Kidney (tissue), 14 donors: ENCODE results near the gene SPRR2F. TPM values are rescaled to one million over a fixed set of nuclear protein-coding genes. Genes with fewer than 3 reads are reported as not detected.
"Not testable (repeated sequence)": the region's sequence is repeated elsewhere in the genome, so short reads cannot be mapped to it uniquely, and the experiment has no call there.

ENCODE experiments used
- DNase-seq, 5 donors: peaks; one replicate each; pipeline ENCODE4 v3.0.0-alpha.2; 2013 to 2020
- FAIRE-seq: peaks from 2 replicates; lab custom pipeline; 2012; peaks lifted over from hg19 to GRCh38; lab: Jason Lieb, UNC
- H3K27ac ChIP-seq, 2 donors: one replicate each; pipeline ENCODE4 v1.7.0; 2013; ENCODE audit warnings: low read depth in 2 of 2, low read length in 2 of 2, inconsistent platforms in 1 of 2
- H3K27me3 ChIP-seq: one replicate; pipeline ENCODE4 v1.7.1; 2013; ENCODE audit warnings: low read length, inconsistent platforms; ENCODE audit not compliant: control insufficient read depth, insufficient read depth
- H3K36me3 ChIP-seq, 3 donors: one replicate each; pipeline versions ENCODE4 v1.7.0 to v1.7.1; 2013; ENCODE audit warnings: low read length in 3 of 3, control low read depth in 1 of 3, inconsistent platforms in 1 of 3; ENCODE audit not compliant: insufficient read depth in 3 of 3, control insufficient read depth in 2 of 3
- H3K4me1 ChIP-seq, 3 donors: one replicate each; pipeline versions ENCODE4 v1.7.0 to v1.7.1; 2013; ENCODE audit warnings: low read length in 3 of 3, inconsistent platforms in 1 of 3, low read depth in 1 of 3; ENCODE audit not compliant: control insufficient read depth in 2 of 3, insufficient read depth in 2 of 3
- H3K4me3 ChIP-seq, 3 donors: one replicate each; pipeline versions ENCODE4 v1.7.0 to v1.8.1; 2013; ENCODE audit warnings: low read length in 3 of 3, control low read depth in 1 of 3, inconsistent platforms in 1 of 3
- H3K9ac ChIP-seq, 3 donors: one replicate each; pipeline versions ENCODE4 v1.7.0 to v1.7.1; 2013; ENCODE audit warnings: low read length in 3 of 3, control low read depth in 1 of 3, inconsistent platforms in 1 of 3
- H3K9me3 ChIP-seq, 3 donors: one replicate each; pipeline versions ENCODE4 v1.7.0 to v1.7.1; 2013; ENCODE audit warnings: low read length in 3 of 3, control low read depth in 1 of 3, inconsistent platforms in 1 of 3; ENCODE audit not compliant: control insufficient read depth in 2 of 3, insufficient read depth in 1 of 3
- intact Hi-C: fragments of 100-400 bp; cut with DNase I; formaldehyde crosslinking; loops from one replicate; pipeline ENCODE4 v1.11.1; 2022
- polyA plus RNA-seq: library from polyadenylated mRNA; stranded (reverse); fragments of 350-450 nt; fragmentation: Illumina TruSeq; extraction: RNeasy Lipid Tissue Mini Kit (QIAGEN cat#74804); gene quantifications from one replicate; pipeline ENCODE4 v1.2.3, GENCODE V29; 2014; ENCODE audit warnings: low read depth, low replicate concordance; ENCODE audit not compliant: insufficient read depth
- total RNA-seq: library from RNA; stranded (reverse); fragmentation: NEBNext Ultra II Directional; extraction: Animal tissue kit (Norgen Biotek cat#: 25700); gene quantifications from one replicate; pipeline ENCODE4 v1.2.1, GENCODE V29; 2021
- TF ChIP-seq, protein P1 (sequence below): IDR thresholded peaks from 3 replicates; pipeline ENCODE4 v1.5.1; 2012; ENCODE audit warnings: mild to moderate bottlenecking, moderate library complexity, borderline replicate concordance; ENCODE audit not compliant: insufficient read depth; ENCODE audit errors: extremely low read depth
- donor health status: control.
- donor health status: control.
- donor health status: control.
- donor health status: control.
- donor health status: control.
- donor health status: DM: yes; HTN: yes; CAD: no.
- donor health status: Normal renal cell carcinoma (clear cell type).

SPRR2F gene
- total and polyA plus RNA-seq, 2 donors from 2014 or later, result not detected

- TF ChIP-seq, protein P1, sequence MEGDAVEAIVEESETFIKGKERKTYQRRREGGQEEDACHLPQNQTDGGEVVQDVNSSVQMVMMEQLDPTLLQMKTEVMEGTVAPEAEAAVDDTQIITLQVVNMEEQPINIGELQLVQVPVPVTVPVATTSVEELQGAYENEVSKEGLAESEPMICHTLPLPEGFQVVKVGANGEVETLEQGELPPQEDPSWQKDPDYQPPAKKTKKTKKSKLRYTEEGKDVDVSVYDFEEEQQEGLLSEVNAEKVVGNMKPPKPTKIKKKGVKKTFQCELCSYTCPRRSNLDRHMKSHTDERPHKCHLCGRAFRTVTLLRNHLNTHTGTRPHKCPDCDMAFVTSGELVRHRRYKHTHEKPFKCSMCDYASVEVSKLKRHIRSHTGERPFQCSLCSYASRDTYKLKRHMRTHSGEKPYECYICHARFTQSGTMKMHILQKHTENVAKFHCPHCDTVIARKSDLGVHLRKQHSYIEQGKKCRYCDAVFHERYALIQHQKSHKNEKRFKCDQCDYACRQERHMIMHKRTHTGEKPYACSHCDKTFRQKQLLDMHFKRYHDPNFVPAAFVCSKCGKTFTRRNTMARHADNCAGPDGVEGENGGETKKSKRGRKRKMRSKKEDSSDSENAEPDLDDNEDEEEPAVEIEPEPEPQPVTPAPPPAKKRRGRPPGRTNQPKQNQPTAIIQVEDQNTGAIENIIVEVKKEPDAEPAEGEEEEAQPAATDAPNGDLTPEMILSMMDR, result no peak
- no peak overlapping the region for H3K27ac ChIP-seq
- H3K9ac ChIP-seq, result no peak overlapping the region
- no peaks in the 10 kb centered on the region for H3K27me3 ChIP-seq
- DNase-seq, result no peak
- H3K4me1 ChIP-seq, result no peaks in the 10 kb centered on the region
- FAIRE-seq, result no peak
- H3K36me3 ChIP-seq, result no peaks in the 10 kb centered on the region
- no peaks in the 10 kb centered on the region for H3K9me3 ChIP-seq
- no peak overlapping the region for H3K4me3 ChIP-seq
- intact Hi-C loops, result no loop called here
Observed at GRCh38 chr1:153133267-153133666, 20.0 kb upstream of the SPRR2F start.

- H3K36me3 ChIP-seq, H3K27me3 ChIP-seq, H3K4me3 ChIP-seq, DNase-seq, FAIRE-seq, H3K9ac ChIP-seq, H3K9me3 ChIP-seq, H3K4me1 ChIP-seq, H3K27ac ChIP-seq, intact Hi-C loops: not testable (repeated sequence)
Observed at GRCh38 chr1:153128688-153129087, 15.4 kb upstream of the SPRR2F start.

- intact Hi-C loops, result no loop called here
- DNase-seq, result no peak
- H3K4me1 ChIP-seq, result peaks cover 0 to 2% (median 0%) of the 10 kb centered on the region in 3 donors
- H3K9ac ChIP-seq, result no peak overlapping the region
- no peak overlapping the region for H3K4me3 ChIP-seq
- H3K27me3 ChIP-seq, result no peaks in the 10 kb centered on the region
- FAIRE-seq, result no peak
- TF ChIP-seq, protein P1, result no peak
- H3K27ac ChIP-seq, result no peak overlapping the region
- H3K9me3 ChIP-seq, result no peaks in the 10 kb centered on the region
- H3K36me3 ChIP-seq, result no peaks in the 10 kb centered on the region
Observed at GRCh38 chr1:153127296-153127695, 14.0 kb upstream of the SPRR2F start.

GRCh38 chr1:153125536-153125935 lies 12.2 kb upstream of the SPRR2F start:
- H3K27me3 ChIP-seq, result no peaks in the 10 kb centered on the region
- H3K9ac ChIP-seq, result no peak overlapping the region
- intact Hi-C loops, result no loop called here
- FAIRE-seq (no peak), DNase-seq (no peak)
- H3K9me3 ChIP-seq, result no peaks in the 10 kb centered on the region
- H3K4me1 ChIP-seq, result peaks cover 0 to 2% (median 0%) of the 10 kb centered on the region in 3 donors
- no peaks in the 10 kb centered on the region for H3K36me3 ChIP-seq
- H3K4me3 ChIP-seq, result no peak overlapping the region
- no peak overlapping the region for H3K27ac ChIP-seq
- TF ChIP-seq, protein P1, result no peak

DNA sequence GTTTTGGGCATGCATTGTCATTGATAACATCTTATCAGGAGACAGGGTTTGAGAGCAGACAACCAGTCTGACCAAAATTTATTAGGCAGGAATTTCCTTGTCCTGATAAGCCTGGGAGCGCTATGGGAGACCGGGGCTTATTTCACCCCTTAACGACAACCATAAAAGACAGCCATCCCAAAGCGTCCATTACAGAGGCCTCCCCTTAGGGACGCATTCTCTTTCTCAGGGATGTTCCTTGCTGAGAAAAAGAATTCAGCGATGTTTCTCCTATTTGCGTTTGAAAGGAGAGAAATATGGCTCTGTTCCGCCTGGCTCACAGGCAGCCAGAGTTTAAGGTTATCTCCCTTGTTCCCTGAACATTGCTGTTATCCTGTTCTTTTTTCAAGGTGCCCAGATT lies 10.5 kb upstream of the SPRR2F start:
- H3K36me3 ChIP-seq, H3K4me3 ChIP-seq, H3K9ac ChIP-seq, DNase-seq, H3K4me1 ChIP-seq, intact Hi-C loops, H3K9me3 ChIP-seq, H3K27me3 ChIP-seq, H3K27ac ChIP-seq, FAIRE-seq: not testable (repeated sequence)
